Endothelial cell of umbilical vein (primary cell): ENCODE measurements around the gene EIF2A. TPM values are rescaled to one million over a fixed set of nuclear protein-coding genes. Genes with fewer than 3 reads are reported as not detected.
A peak's percentile ranks its signal among the peaks of the same experiment; 100 is the strongest.

Source experiments
- BruUV-seq: library from RNA; stranded (reverse); fragments of 400-500 nt; replicated peaks from 2 replicates; lab custom pipeline; 2021; lab: Mats Ljungman, UMichigan
- CTCF ChIA-PET: fragments of 300-600, 350-600 bp; sonication (Branson Sonifier 250); formaldehyde crosslinking; loops from one replicate; lab custom pipeline; 2021; ENCODE audit warnings: antibody characterized with exemption, inconsistent platforms; lab: Charles Lee
- POLR2A ChIA-PET: fragments of 300-600, 350-600 bp; sonication (Branson Sonifier 250); formaldehyde crosslinking; loops from one replicate; lab custom pipeline; 2021; ENCODE audit warnings: antibody characterized with exemption, inconsistent platforms; lab: Charles Lee
- DNase-seq: peaks from one replicate; pipeline ENCODE4 v3.0.0-alpha.2; 2011; ENCODE audit warnings: low read depth, low spot score
- FAIRE-seq: peaks from 2 replicates; lab custom pipeline; 2011; peaks lifted over from hg19 to GRCh38; lab: Jason Lieb, UNC
- H2AFZ ChIP-seq: 2 replicates; pipeline ENCODE4 v1.6.0; 2012; ENCODE audit warnings: low read depth, low read length, control low read depth, inconsistent platforms
- H3K27ac ChIP-seq: 2 replicates; pipeline ENCODE4 v1.5.1; 2011; ENCODE audit warnings: low read depth, mild to moderate bottlenecking, control low read depth, low read length, moderate library complexity; ENCODE audit not compliant: insufficient read depth
- H3K27me3 ChIP-seq, 2 experiments: 2 replicates each; pipeline versions ENCODE4 v1.6.0 to v1.6.1; 2011; ENCODE audit warnings: low read length in 2 of 2, mixed read lengths in 1 of 2; ENCODE audit not compliant: control insufficient read depth in 2 of 2, insufficient read depth in 2 of 2
- H3K36me3 ChIP-seq, 2 experiments: 2 replicates in 1 of 2; 3 replicates in 1 of 2; pipeline ENCODE4 v1.5.1; 2011; ENCODE audit warnings: low read length in 2 of 2, mild to moderate bottlenecking in 1 of 2, moderate library complexity in 1 of 2; ENCODE audit not compliant: control insufficient read depth in 2 of 2, insufficient read depth in 2 of 2; ENCODE audit errors: extremely low read depth in 1 of 2
- H3K4me1 ChIP-seq: 3 replicates; pipeline ENCODE4 v1.5.1; 2011; ENCODE audit warnings: mild to moderate bottlenecking, low read length; ENCODE audit not compliant: control insufficient read depth, insufficient read depth; ENCODE audit errors: extremely low read depth
- H3K4me2 ChIP-seq: 2 replicates; pipeline ENCODE4 v1.6.1; 2011; ENCODE audit warnings: low read length, control low read depth, mixed read lengths; ENCODE audit not compliant: insufficient read depth
- H3K4me3 ChIP-seq, 3 experiments: fragments of 200-600 bp in 1 of 3; sonication (generic), shearing (Covaris generic) in 1 of 3; replicated peaks in 1 of 3; 2 replicates each; pipeline ENCODE4 v1.5.1; 2011 to 2016; ENCODE audit warnings: control low read depth in 3 of 3, low read length in 3 of 3, mild to moderate bottlenecking in 2 of 3, inconsistent platforms in 1 of 3, low read depth in 1 of 3, moderate library complexity in 1 of 3; ENCODE audit not compliant: insufficient read depth in 1 of 3
- H3K79me2 ChIP-seq: 2 replicates; pipeline ENCODE4 v1.6.0; 2012; ENCODE audit warnings: low read length, inconsistent platforms; ENCODE audit not compliant: control insufficient read depth, insufficient read depth
- H3K9ac ChIP-seq: replicated peaks from 2 replicates; pipeline ENCODE3; 2011; ENCODE audit warnings: low read length, control low read depth; ENCODE audit not compliant: insufficient read depth; ENCODE audit errors: extremely low read depth
- H3K9me1 ChIP-seq: replicated peaks from 3 replicates; pipeline ENCODE4 v1.6.0; 2011; ENCODE audit warnings: mild to moderate bottlenecking, low read length; ENCODE audit not compliant: control insufficient read depth, insufficient read depth; ENCODE audit errors: extremely low read depth
- H3K9me3 ChIP-seq: replicated peaks from 2 replicates; pipeline ENCODE4 v1.5.1; 2012; ENCODE audit warnings: low read length, inconsistent platforms; ENCODE audit not compliant: control insufficient read depth, insufficient read depth
- H4K20me1 ChIP-seq: replicated peaks from 2 replicates; pipeline ENCODE3; 2011; ENCODE audit warnings: mild to moderate bottlenecking, low read length; ENCODE audit not compliant: control insufficient read depth, insufficient read depth; ENCODE audit errors: extremely low read depth
- EZH2 ChIP-seq: IDR thresholded peaks from 2 replicates; pipeline ENCODE4 v1.6.1; 2012; ENCODE audit warnings: borderline replicate concordance, low read depth, mild to moderate bottlenecking, moderate library complexity, low read length, inconsistent platforms; ENCODE audit not compliant: severe bottlenecking
- FOS ChIP-seq: IDR thresholded peaks from 2 replicates; pipeline ENCODE4 v1.6.1; 2011; ENCODE audit warnings: mild to moderate bottlenecking, low read length, moderate library complexity, borderline replicate concordance; ENCODE audit not compliant: insufficient read depth
- GATA2 ChIP-seq: IDR thresholded peaks from 2 replicates; pipeline ENCODE4 v1.7.0; 2011; ENCODE audit warnings: low read depth, mild to moderate bottlenecking, moderate library complexity, mixed read lengths, low read length; ENCODE audit not compliant: insufficient read length, insufficient read depth
- JUN ChIP-seq: IDR thresholded peaks from 2 replicates; pipeline ENCODE4 v1.6.1; 2011; ENCODE audit warnings: borderline replicate concordance, low read depth; ENCODE audit not compliant: insufficient read length, insufficient read depth
- MYC ChIP-seq: IDR thresholded peaks from one replicate; pipeline ENCODE4 v1.6.1; 2011; ENCODE audit warnings: mild to moderate bottlenecking, low read depth, low read length
- POLR2A ChIP-seq: IDR thresholded peaks from 2 replicates; pipeline ENCODE4 v1.6.1; 2012; ENCODE audit warnings: low read depth, mild to moderate bottlenecking, control low read depth, low read length
- POLR2AphosphoS5 ChIP-seq: IDR thresholded peaks from 2 replicates; pipeline ENCODE4 v1.6.1; 2012; ENCODE audit warnings: low read depth, mild to moderate bottlenecking, control low read depth, low read length, moderate library complexity; ENCODE audit not compliant: insufficient read depth
- dilution Hi-C: fragments of 300-500 bp; cut with MboI; formaldehyde crosslinking; loops from one replicate; pipeline ENCODE4 v1.15.0; 2019; ENCODE audit warnings: low sequenced_read_pairs; ENCODE audit not compliant: extremely low pct_ligation_motif_present
- intact Hi-C: fragments of 100-400 bp; cut with micrococcal nuclease; formaldehyde crosslinking; loops from one replicate; pipeline ENCODE4 v1.10.0; 2022
- polyA plus RNA-seq, 4 experiments: library from polyadenylated mRNA; depleted of rRNA in 3 of 4; stranded (reverse) in 3 of 4; unstranded in 1 of 4; fragments of >200 nt; gene quantifications; 2 replicates each; pipeline versions ENCODE4 v1.2.1 to v1.2.3, GENCODE V29; 2011 to 2012; ENCODE audit warnings: missing spikeins in 1 of 4
- total RNA-seq: library from RNA; stranded (reverse); gene quantifications from 2 replicates; pipeline ENCODE4 v1.2.3, GENCODE V29; 2021
- TF ChIP-seq, protein P1 (sequence below): IDR thresholded peaks from 2 replicates; pipeline ENCODE4 v1.6.1; 2011; ENCODE audit not compliant: insufficient read depth, insufficient read length
- TF ChIP-seq, protein P2 (sequence below), 2 donors: IDR thresholded peaks; 1 replicate in 1 of 2; 2 replicates in 1 of 2; pipeline ENCODE4 v1.5.1; 2011; ENCODE audit warnings: low read length in 2 of 2, mild to moderate bottlenecking in 2 of 2, moderate library complexity in 2 of 2, control low read depth in 1 of 2, inconsistent platforms in 1 of 2, low read depth in 1 of 2; ENCODE audit not compliant: insufficient read depth in 1 of 2; ENCODE audit errors: extremely low read depth in 1 of 2

EIF2A gene
- total and polyA plus RNA-seq, 2 donors (not counting 3 experiments of a cell fraction or from before 2014, with no cell fraction given): 85.2 to 97.6 TPM

DNA sequence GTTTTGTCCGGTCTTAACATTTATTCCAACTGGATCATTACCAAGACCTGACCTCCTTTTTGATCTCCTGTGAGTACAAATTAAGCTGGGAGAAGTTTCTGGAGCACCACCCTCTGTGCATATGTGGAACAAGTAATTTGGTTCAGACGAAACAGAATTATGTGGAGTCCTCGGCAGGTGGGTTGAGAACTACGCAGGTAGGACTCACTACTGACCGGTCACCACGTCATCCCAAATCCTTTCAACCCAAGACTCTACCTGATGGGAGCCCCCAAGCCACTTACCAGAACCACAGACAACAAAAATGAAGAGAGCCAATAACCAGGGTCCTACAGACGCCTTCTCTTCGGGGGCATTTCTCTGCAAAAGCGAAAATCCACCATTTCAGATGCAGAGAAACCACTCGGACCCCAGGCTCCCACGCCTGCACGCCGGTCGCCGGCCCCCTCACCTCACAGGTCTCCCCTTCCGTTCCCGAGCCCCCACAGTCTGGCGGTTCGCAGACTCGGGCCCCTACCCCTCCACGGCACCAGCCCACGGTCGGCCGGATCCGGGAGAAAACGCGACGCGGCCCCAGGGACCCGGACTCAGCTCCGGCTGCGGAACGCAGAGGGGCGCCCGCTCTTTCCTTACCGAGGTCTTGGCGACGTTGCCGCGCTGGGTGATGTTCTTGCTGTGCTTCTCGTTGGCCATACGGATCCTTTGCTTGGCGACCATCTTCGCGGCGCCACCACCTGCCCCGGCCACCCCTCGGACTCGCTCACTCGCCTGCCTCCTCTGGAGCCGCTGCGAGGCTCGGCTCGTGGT, 965 bp upstream of the EIF2A start:
- Histone ChIP-seq H3K27me3 (no peaks in the 10 kb centered on the region), H3K36me3 (peaks cover 2 to 16% of the 10 kb centered on the region in 2 experiments), H3K9me3 (no peaks in the 10 kb centered on the region), H4K20me1 (no peaks in the 10 kb centered on the region), H3K4me1 (peaks cover 25% of the 10 kb centered on the region), H3K27ac (peak overlapping the region; percentile 97), H3K79me2 (peaks cover 72% of the 10 kb centered on the region), H3K9me1 (no peaks in the 10 kb centered on the region), H3K9ac (peak overlapping the region; percentile 98), H3K4me2 (peak overlapping the region; percentile 97), H2AFZ (peak overlapping the region; percentile 15), H3K4me3 (peak overlapping the region; percentile 80 to 98 (median 93))
- DNase-seq (peak; percentile 30), FAIRE-seq (no peak)
- BruUV-seq: TSS peak; percentile 23
- dilution Hi-C loops (no loop called here), intact Hi-C loops (loop anchor here (1.0 to 10.0 kb wide), 8 partner anchors 11 to 578 kb away; partner anchors contain the start of genes ERICH6, SELENOT, SIAH2 and TSC22D2)
- ChIA-PET CTCF (interaction anchor here (0.8 to 2.6 kb wide), 8 partner anchors 8 to 579 kb away, joined by 3 to 10 read pairs (median 4); partner anchors contain the start of gene TSC22D2), POLR2A (interaction anchor here (1.0 to 1.9 kb wide), 2 partner anchors 137 to 217 kb away, joined by 3 to 7 read pairs; partner anchors contain the start of gene SIAH2)
- TF ChIP-seq EZH2 (no peak), POLR2A (no peak), FOS (no peak), GATA2 (no peak), MYC (no peak), POLR2AphosphoS5 (no peak), JUN (no peak)
- TF ChIP-seq, protein P1, sequence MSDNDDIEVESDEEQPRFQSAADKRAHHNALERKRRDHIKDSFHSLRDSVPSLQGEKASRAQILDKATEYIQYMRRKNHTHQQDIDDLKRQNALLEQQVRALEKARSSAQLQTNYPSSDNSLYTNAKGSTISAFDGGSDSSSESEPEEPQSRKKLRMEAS: no peak
- TF ChIP-seq, protein P2, sequence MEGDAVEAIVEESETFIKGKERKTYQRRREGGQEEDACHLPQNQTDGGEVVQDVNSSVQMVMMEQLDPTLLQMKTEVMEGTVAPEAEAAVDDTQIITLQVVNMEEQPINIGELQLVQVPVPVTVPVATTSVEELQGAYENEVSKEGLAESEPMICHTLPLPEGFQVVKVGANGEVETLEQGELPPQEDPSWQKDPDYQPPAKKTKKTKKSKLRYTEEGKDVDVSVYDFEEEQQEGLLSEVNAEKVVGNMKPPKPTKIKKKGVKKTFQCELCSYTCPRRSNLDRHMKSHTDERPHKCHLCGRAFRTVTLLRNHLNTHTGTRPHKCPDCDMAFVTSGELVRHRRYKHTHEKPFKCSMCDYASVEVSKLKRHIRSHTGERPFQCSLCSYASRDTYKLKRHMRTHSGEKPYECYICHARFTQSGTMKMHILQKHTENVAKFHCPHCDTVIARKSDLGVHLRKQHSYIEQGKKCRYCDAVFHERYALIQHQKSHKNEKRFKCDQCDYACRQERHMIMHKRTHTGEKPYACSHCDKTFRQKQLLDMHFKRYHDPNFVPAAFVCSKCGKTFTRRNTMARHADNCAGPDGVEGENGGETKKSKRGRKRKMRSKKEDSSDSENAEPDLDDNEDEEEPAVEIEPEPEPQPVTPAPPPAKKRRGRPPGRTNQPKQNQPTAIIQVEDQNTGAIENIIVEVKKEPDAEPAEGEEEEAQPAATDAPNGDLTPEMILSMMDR (IDR thresholded peaks at IDR 0.05; ENCODE audit: extremely low read depth in 1 of 2, insufficient read depth in 1 of 2, low read depth in 1 of 2, low read length in 2 of 2): no peak
